Hepatocyte (in vitro differentiated cells): ENCODE data around the gene CACNG5.

Experiments used
- EZH2 ChIP-seq: fragments of 200-600 bp; sonication (generic); IDR thresholded peaks from 2 replicates; pipeline ENCODE4 v1.6.1; 2016; ENCODE audit warnings: antibody characterized with exemption, mild to moderate bottlenecking, borderline replicate concordance
- EZH2phosphoT487 ChIP-seq: fragments of 200-600 bp; sonication (generic); IDR thresholded peaks from one replicate; pipeline ENCODE4 v1.6.1; 2018; ENCODE audit warnings: antibody characterized with exemption, mild to moderate bottlenecking, low read depth, moderate library complexity; ENCODE audit not compliant: unreplicated experiment, severe bottlenecking
- TF ChIP-seq, protein P1 (sequence below): fragments of 200-600 bp; sonication (generic); IDR thresholded peaks from 2 replicates; pipeline ENCODE4 v1.5.1; 2016; ENCODE audit warnings: antibody characterized with exemption, mild to moderate bottlenecking; ENCODE audit not compliant: poor library complexity

DNA sequence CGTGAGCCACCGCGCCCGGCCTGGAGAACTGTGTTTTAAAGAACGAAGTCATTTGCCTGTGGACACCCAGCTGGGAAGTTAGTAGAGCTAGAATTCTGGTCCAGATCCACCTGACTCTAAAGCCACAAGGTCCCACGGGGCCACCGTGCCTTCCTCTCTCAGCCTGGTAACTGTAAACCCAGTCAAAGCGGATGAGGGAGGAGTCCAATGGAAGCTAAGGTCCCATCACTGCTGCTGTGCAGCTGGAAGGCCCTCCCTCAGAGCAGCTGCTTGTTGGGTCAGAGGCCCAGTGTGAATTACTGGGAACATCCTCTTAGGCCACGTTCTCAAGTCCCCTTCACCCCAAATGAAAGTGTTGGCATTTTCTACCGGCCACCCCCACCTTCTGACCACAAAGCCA, 48.8 kb upstream of the CACNG5 start:
- TF ChIP-seq EZH2 (no peak), EZH2phosphoT487 (no peak)
- TF ChIP-seq, protein P1, sequence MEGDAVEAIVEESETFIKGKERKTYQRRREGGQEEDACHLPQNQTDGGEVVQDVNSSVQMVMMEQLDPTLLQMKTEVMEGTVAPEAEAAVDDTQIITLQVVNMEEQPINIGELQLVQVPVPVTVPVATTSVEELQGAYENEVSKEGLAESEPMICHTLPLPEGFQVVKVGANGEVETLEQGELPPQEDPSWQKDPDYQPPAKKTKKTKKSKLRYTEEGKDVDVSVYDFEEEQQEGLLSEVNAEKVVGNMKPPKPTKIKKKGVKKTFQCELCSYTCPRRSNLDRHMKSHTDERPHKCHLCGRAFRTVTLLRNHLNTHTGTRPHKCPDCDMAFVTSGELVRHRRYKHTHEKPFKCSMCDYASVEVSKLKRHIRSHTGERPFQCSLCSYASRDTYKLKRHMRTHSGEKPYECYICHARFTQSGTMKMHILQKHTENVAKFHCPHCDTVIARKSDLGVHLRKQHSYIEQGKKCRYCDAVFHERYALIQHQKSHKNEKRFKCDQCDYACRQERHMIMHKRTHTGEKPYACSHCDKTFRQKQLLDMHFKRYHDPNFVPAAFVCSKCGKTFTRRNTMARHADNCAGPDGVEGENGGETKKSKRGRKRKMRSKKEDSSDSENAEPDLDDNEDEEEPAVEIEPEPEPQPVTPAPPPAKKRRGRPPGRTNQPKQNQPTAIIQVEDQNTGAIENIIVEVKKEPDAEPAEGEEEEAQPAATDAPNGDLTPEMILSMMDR: no peak
